Upper lobe of left lung (tissue), 6 donors: Measurements from ENCODE around the gene CFAP251. TPM values are rescaled to one million over a fixed set of nuclear protein-coding genes. Genes with fewer than 3 reads are reported as not detected.
A peak's percentile ranks its signal among the peaks of the same experiment; 100 is the strongest.

Experiments
- ATAC-seq, 2 donors: fragments of 200-7000 bp; cut with Tn5 transposase; one replicate each; pipeline ENCODE4 v1.9.1; 2022; ENCODE audit warnings: mild to moderate bottlenecking in 2 of 2, moderate library complexity in 2 of 2; ENCODE audit not compliant: low FRiP score in 2 of 2
- DNase-seq, 2 donors: peaks; one replicate each; pipeline ENCODE4 v3.0.0-alpha.2; 2019 to 2020
- H3K27ac ChIP-seq, 4 donors: fragments of 200-600 bp; sonication (generic); one replicate each; pipeline ENCODE4 v1.5.1; 2016 to 2019
- H3K27me3 ChIP-seq, 4 donors: fragments of 200-600 bp; sonication (generic); one replicate each; pipeline ENCODE4 v1.5.1; 2017 to 2019
- H3K36me3 ChIP-seq, 4 donors: fragments of 200-600 bp; sonication (generic); one replicate each; pipeline ENCODE4 v1.5.1; 2016 to 2019
- H3K4me1 ChIP-seq, 4 donors: fragments of 200-600 bp; sonication (generic); one replicate each; pipeline ENCODE4 v1.5.1; 2018 to 2019
- H3K4me3 ChIP-seq, 4 donors: fragments of 200-600 bp; sonication (generic); one replicate each; pipeline ENCODE4 v1.5.1; 2017 to 2019; ENCODE audit warnings: mild to moderate bottlenecking in 2 of 4, moderate library complexity in 1 of 4
- H3K9me3 ChIP-seq, 4 donors: fragments of 200-600 bp; sonication (generic); one replicate each; pipeline ENCODE4 v1.5.1; 2018 to 2019
- EP300 ChIP-seq, 4 donors: sonication (generic); formaldehyde crosslinking; IDR thresholded peaks; one replicate each; pipeline ENCODE4 v1.5.1; 2017; ENCODE audit warnings: antibody characterized with exemption in 4 of 4, control low read depth in 2 of 4
- POLR2A ChIP-seq, 4 donors: fragments of 450-650 bp; IDR thresholded peaks; one replicate each; pipeline ENCODE4 v1.5.1; 2016 to 2017; ENCODE audit warnings: antibody characterized with exemption in 4 of 4, mild to moderate bottlenecking in 2 of 4
- POLR2AphosphoS5 ChIP-seq, 2 donors: sonication (generic); formaldehyde crosslinking; IDR thresholded peaks; one replicate each; pipeline ENCODE4 v1.5.1; 2017; ENCODE audit warnings: antibody characterized with exemption in 2 of 2
- WGBS, 2 donors: methylation state at CpG; one replicate each; pipeline ENCODE4 v1.1.5; 2017 to 2018; 5-methylcytosine and 5-hydroxymethylcytosine counted together
- total RNA-seq, 6 donors: library from RNA; depleted of rRNA in 4 of 6; stranded (reverse); fragments of >200 nt in 4 of 6; gene quantifications; one replicate each; pipeline versions ENCODE4 v1.1.0 to v1.2.1, GENCODE V29; 2016 to 2021
- TF ChIP-seq, protein P1 (sequence below), 6 experiments: fragments of 450-650 bp in 4 of 6; fragments of 200-600 bp in 2 of 6; sonication (generic) in 2 of 6; IDR thresholded peaks; one replicate each; pipeline ENCODE4 v1.5.1; 2016 to 2019; ENCODE audit warnings: antibody characterized with exemption in 6 of 6
- donor health status: DM: no; HTN: no; CAD: no; lungs with moderate emphysema.
- donor health status: DM: no; HTN: yes; CAD: no; lungs with severe emphysema.

The CFAP251 gene
- total RNA-seq, 6 donors from 2014 or later: 3.1 to 65.1 (median 12.7) TPM

DNA sequence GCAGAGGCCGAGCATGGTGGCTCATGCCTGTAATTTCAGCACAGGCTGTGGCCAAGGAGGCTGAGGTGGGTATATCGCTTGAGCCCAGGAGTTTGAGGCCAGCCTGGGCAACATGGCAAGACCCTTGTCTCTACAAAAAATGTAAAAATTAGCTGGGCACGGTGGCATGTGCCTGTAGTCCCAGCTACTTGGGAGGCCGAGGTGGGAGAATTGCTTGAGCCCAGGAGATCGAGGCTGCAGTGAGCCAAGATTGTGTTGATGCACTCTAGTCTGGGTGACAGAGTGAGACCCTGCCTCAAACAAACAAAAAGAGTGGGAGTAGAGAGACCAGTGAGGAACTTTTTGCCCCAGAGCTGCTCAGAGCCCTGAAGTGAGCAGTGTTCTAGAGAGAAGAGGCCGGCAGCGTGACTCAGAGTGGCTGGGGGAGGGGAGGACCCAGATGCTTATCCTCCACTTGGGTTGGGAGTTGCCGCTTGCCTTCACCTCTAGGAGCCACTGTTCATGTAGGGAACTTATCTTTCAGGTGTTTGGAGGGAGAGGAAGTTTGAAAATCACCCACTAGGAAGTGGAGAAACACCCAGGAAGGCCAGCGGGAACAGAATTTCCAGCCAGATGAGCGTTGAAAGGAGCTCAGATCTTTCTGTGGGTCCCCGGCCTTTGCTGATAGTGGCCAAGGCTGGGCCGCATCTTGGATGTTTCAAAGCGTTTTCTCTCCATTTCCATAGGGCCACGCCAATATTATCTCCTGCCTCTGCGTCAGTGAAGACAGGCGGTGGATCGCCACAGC, 15.3 kb downstream of the CFAP251 start:
- Histone ChIP-seq H3K27ac (no peak overlapping the region), H3K9me3 (no peaks in the 10 kb centered on the region), H3K36me3 (no peaks in the 10 kb centered on the region), H3K4me3 (no peak overlapping the region), H3K4me1 (peaks cover 0 to 5% (median 0%) of the 10 kb centered on the region in 4 donors), H3K27me3 (no peaks in the 10 kb centered on the region)
- ATAC-seq (peak in 1 of 2 donors; percentile 79), DNase-seq (peak in 1 of 2 donors; percentile 73)
- WGBS, 2 donors: 87 to 90% methylated on average over 17 of the region's 17 CpGs
- TF ChIP-seq POLR2A (IDR thresholded peaks at IDR 0.05) (no peak), POLR2AphosphoS5 (IDR thresholded peaks at IDR 0.05) (no peak), EP300 (IDR thresholded peaks at IDR 0.05) (no peak)
- TF ChIP-seq, protein P1, sequence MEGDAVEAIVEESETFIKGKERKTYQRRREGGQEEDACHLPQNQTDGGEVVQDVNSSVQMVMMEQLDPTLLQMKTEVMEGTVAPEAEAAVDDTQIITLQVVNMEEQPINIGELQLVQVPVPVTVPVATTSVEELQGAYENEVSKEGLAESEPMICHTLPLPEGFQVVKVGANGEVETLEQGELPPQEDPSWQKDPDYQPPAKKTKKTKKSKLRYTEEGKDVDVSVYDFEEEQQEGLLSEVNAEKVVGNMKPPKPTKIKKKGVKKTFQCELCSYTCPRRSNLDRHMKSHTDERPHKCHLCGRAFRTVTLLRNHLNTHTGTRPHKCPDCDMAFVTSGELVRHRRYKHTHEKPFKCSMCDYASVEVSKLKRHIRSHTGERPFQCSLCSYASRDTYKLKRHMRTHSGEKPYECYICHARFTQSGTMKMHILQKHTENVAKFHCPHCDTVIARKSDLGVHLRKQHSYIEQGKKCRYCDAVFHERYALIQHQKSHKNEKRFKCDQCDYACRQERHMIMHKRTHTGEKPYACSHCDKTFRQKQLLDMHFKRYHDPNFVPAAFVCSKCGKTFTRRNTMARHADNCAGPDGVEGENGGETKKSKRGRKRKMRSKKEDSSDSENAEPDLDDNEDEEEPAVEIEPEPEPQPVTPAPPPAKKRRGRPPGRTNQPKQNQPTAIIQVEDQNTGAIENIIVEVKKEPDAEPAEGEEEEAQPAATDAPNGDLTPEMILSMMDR (IDR thresholded peaks at IDR 0.05): no peak

DNA sequence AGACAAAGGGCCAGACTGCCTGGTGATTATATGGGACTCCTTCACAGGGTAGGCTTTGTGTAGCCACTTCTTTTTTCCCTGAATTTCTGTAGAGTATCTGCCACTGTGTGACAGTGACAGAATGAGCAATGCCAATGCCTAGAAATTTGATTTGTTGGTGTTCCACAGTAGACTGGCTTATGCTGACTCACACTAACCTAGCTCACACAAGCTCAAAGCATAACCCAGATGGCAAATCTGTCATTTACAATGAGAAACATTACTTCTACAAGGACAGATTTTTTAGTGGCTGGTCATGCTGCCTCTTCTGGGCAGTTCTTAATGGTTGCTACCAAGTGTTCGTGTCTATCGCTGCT, 15.9 kb downstream of the CFAP251 start:
- Histone ChIP-seq H3K4me1 (peaks cover 0 to 5% (median 0%) of the 10 kb centered on the region in 4 donors), H3K36me3 (no peaks in the 10 kb centered on the region), H3K4me3 (no peak overlapping the region), H3K9me3 (no peaks in the 10 kb centered on the region), H3K27ac (no peak overlapping the region), H3K27me3 (no peaks in the 10 kb centered on the region)
- no peak for ATAC-seq
- no peak for DNase-seq
- no peak for TF ChIP-seq POLR2A (IDR thresholded peaks at IDR 0.05)
- no peak for TF ChIP-seq EP300 (IDR thresholded peaks at IDR 0.05)
- TF ChIP-seq POLR2AphosphoS5 (IDR thresholded peaks at IDR 0.05): no peak
- TF ChIP-seq, protein P1 (IDR thresholded peaks at IDR 0.05): no peak
- WGBS, 2 donors: 100% methylated on average over 2 of the region's 2 CpGs

DNA sequence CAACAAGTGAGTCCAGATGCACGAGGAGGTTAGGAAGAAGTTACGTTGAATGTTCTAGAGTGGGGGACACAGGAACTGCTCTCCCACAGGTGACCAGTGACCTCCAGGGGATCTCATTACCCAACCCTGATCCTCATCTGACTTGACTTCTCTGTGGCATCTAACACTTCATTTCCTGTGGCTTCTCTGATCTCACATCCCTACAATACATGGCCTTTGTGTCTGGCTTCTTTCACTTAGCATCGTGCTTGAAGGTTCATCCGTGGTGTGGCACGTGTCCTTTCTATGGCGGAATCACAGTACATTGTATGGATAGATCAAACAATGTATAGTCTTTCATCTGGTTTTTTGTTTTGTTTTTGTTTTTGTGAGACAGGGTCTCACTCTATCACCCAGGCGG, 19.3 kb downstream of the CFAP251 start:
- TF ChIP-seq EP300 (IDR thresholded peaks at IDR 0.05) (no peak), POLR2A (IDR thresholded peaks at IDR 0.05) (no peak), POLR2AphosphoS5 (IDR thresholded peaks at IDR 0.05) (no peak)
- TF ChIP-seq, protein P1 (IDR thresholded peaks at IDR 0.05): no peak
- ATAC-seq (no peak), DNase-seq (no peak)
- H3K4me3 ChIP-seq: no peak overlapping the region
- no peaks in the 10 kb centered on the region for H3K9me3 ChIP-seq
- WGBS, 2 donors: 93 to 95% methylated on average over 7 of the region's 7 CpGs
- no peaks in the 10 kb centered on the region for H3K4me1 ChIP-seq
- H3K27me3 ChIP-seq: no peaks in the 10 kb centered on the region
- H3K36me3 ChIP-seq: peaks cover 0 to 4% (median 0%) of the 10 kb centered on the region in 4 donors
- H3K27ac ChIP-seq: no peak overlapping the region

DNA sequence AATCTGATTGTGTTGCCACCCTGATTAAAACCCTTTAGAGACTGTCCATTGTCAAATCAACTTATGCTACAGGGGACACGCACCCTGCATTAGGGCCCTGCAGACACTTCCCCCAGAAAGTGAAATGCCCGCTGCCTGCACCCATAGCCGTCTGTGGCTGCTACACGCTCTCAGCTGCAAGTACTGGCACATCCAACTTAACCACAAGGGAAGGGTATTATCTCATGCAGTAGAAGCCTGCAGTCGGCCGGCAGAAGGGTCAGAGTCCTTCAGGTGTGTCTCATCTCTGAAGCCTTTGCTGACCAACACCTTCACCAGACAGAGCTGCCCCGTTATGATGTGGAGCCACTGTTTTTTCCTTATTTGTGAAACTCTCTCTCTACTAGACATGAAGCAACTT, 20.8 kb downstream of the CFAP251 start:
- no peak for ATAC-seq
- WGBS, 2 donors: 75% methylated on average over 7 of the region's 7 CpGs
- TF ChIP-seq, protein P1 (IDR thresholded peaks at IDR 0.05): no peak
- TF ChIP-seq POLR2AphosphoS5 (IDR thresholded peaks at IDR 0.05) (no peak), EP300 (IDR thresholded peaks at IDR 0.05) (no peak), POLR2A (IDR thresholded peaks at IDR 0.05) (no peak)

More for the DNA sequence above, 20.8 kb downstream of the CFAP251 start:
- H3K27ac ChIP-seq: no peak overlapping the region
- no peak for DNase-seq
- no peaks in the 10 kb centered on the region for H3K27me3 ChIP-seq
- H3K4me3 ChIP-seq: no peak overlapping the region
- H3K36me3 ChIP-seq: peaks cover 0 to 8% (median 0%) of the 10 kb centered on the region in 4 donors
- no peaks in the 10 kb centered on the region for H3K4me1 ChIP-seq
- H3K9me3 ChIP-seq: no peaks in the 10 kb centered on the region
